Subcutaneous abdominal adipose tissue (tissue), 5 donors: ENCODE measurements around the gene GNG7.
"Not testable (repeated sequence)": the region's sequence is repeated elsewhere in the genome, so short reads cannot be mapped to it uniquely, and the experiment has no call there.

Experiments
- H3K27ac ChIP-seq: one replicate; pipeline ENCODE4 v1.7.0; 2013; ENCODE audit warnings: low read depth, mild to moderate bottlenecking, inconsistent platforms, low read length, moderate library complexity
- H3K27me3 ChIP-seq, 5 donors: one replicate each; pipeline ENCODE4 v1.7.0; 2013; ENCODE audit warnings: low read length in 5 of 5, inconsistent platforms in 1 of 5; ENCODE audit not compliant: control insufficient read depth in 5 of 5, insufficient read depth in 4 of 5
- H3K36me3 ChIP-seq, 5 donors: one replicate each; pipeline ENCODE4 v1.7.0; 2013; ENCODE audit warnings: low read length in 5 of 5; ENCODE audit not compliant: control insufficient read depth in 5 of 5, insufficient read depth in 5 of 5
- H3K4me1 ChIP-seq, 5 donors: one replicate each; pipeline ENCODE4 v1.7.0; 2013; ENCODE audit warnings: low read length in 5 of 5, mild to moderate bottlenecking in 3 of 5, moderate library complexity in 1 of 5; ENCODE audit not compliant: control insufficient read depth in 5 of 5, insufficient read depth in 5 of 5
- H3K4me3 ChIP-seq, 5 donors: one replicate each; pipeline ENCODE4 v1.7.0; 2013; ENCODE audit warnings: low read length in 5 of 5, low read depth in 1 of 5
- H3K9ac ChIP-seq, 5 donors: one replicate each; pipeline ENCODE4 v1.7.0; 2013; ENCODE audit warnings: low read length in 5 of 5, mild to moderate bottlenecking in 4 of 5, moderate library complexity in 3 of 5
- H3K9me3 ChIP-seq, 5 donors: one replicate each; pipeline ENCODE4 v1.7.0; 2013; ENCODE audit warnings: low read length in 5 of 5; ENCODE audit not compliant: control insufficient read depth in 5 of 5
- donor health status: healthy.
- donor health status: healthy.
- donor health status: healthy.
- donor health status: healthy.
- donor health status: healthy.

Gene GNG7

DNA sequence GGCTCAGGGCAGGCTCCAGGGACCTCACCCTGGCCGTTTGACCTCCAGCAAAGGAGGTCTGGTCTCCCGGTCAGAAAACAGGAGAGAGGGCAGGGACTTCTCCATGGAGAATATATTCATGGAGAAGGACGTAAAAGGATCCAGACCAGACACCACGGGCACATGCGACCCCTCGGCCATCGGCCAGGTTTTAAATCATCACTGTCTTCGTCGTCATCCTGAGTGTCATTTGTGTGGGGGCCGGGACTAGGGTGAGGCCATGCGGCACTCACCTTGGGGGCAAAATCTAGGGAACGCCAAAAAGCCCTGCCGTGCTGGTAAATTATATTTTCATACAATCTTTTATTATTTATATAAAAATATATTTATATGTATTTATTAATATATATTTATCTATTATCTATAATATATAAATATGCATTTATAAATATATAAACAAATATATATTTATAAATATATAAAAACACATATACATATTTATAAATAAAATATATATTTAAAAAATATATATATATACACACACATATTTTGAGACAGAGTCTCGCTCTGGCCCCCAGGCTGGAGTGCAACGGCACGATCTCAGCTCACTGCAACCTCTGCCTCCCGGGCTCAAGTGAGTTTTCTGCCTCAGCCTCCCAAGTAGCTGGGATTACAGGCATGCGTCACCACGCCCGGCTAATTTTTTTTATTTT is 151.2 kb downstream of the GNG7 start:
- H3K4me3 ChIP-seq = no peak overlapping the region
- no peak overlapping the region for H3K27ac ChIP-seq
- no peak overlapping the region for H3K9ac ChIP-seq
- H3K9me3 ChIP-seq = no peaks in the 10 kb centered on the region
- H3K27me3 ChIP-seq = no peaks in the 10 kb centered on the region
- H3K36me3 ChIP-seq = no peaks in the 10 kb centered on the region
- peaks cover 0 to 48% (median 32%) of the 10 kb centered on the region in 5 donors for H3K4me1 ChIP-seq

DNA sequence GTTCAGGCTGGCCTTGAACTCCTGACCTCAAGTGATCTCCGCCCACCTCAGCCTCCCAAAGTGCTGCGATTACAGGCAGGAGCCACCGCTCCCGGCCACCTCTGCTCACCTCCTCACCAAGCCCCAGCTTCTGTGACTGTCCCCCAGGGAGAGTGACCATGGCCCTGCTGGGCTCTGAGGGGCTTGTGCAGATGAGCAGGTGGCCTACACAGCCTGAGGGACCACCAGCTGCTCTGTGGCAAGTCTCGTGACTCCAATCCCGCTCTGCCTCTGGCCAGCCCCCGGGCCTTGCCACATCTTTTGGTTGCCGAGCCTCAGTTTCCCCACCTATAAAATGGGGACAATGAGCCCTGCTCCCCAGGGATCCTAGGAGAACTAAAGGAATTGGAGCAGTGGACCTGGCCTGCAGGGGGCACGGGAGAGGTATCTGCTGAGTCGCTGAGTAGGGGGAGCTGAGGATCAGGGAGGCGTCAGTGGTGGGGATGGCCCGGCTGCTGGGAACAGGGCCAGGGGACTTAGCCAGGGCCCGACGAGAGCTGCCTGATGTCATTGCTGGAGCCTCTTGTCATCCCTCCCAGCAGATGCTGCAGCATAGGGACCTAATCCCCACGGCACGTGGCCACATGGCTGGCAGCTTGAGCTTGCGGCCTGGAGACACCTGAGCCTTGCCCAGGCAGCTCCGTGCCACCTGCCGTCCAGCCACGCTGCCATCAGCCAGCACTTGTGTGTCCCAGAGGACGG is 151.9 kb downstream of the GNG7 start:
- Histone ChIP-seq H3K27ac (no peak overlapping the region), H3K27me3 (no peaks in the 10 kb centered on the region), H3K4me1 (peaks cover 0 to 55% (median 37%) of the 10 kb centered on the region in 5 donors), H3K9ac (no peak overlapping the region), H3K9me3 (no peaks in the 10 kb centered on the region), H3K4me3 (no peak overlapping the region), H3K36me3 (no peaks in the 10 kb centered on the region)

- Histone ChIP-seq H3K9ac (no peak overlapping the region), H3K4me3 (no peak overlapping the region), H3K36me3 (no peaks in the 10 kb centered on the region), H3K9me3 (no peaks in the 10 kb centered on the region), H3K4me1 (peaks cover 1 to 61% (median 37%) of the 10 kb centered on the region in 5 donors), H3K27ac (peak overlapping the region; percentile 62), H3K27me3 (no peaks in the 10 kb centered on the region)
These were observed 152.7 kb downstream of the GNG7 start for GRCh38 chr19:2549701-2550191.

DNA sequence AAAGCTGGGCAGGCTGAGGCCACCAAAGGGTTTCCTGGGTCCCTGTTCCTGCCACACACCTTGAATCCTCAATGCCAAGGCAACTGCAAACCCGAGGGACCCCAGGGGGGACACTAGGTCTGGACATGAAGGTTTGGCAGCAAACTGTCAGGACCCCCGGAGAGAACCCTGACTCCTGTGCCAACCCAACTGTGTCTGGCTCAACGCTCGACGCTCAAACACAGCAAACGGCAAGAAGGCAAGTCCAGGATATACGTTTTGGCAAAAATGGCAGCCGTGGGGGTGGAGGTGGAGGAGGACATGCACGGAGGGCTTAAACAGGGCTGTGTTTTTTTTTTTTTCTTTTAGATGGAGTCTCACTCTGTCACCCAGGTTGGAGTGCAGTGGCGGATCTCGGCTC is 153.5 kb downstream of the GNG7 start:
- peaks cover 3 to 69% (median 44%) of the 10 kb centered on the region in 5 donors for H3K4me1 ChIP-seq
- H3K9ac ChIP-seq = no peak overlapping the region
- H3K36me3 ChIP-seq = no peaks in the 10 kb centered on the region
- H3K4me3 ChIP-seq = no peak overlapping the region
- H3K27me3 ChIP-seq = no peaks in the 10 kb centered on the region
- no peaks in the 10 kb centered on the region for H3K9me3 ChIP-seq
- peak overlapping the region; percentile 30 for H3K27ac ChIP-seq

- H3K36me3 ChIP-seq = no peaks in the 10 kb centered on the region
- H3K4me1 ChIP-seq = peaks cover 6 to 81% (median 57%) of the 10 kb centered on the region in 5 donors
- H3K9ac ChIP-seq = no peak overlapping the region
- no peaks in the 10 kb centered on the region for H3K27me3 ChIP-seq
- H3K4me3 ChIP-seq = no peak overlapping the region
- H3K9me3 ChIP-seq = no peaks in the 10 kb centered on the region
- H3K27ac ChIP-seq = no peak overlapping the region
These were observed 154.8 kb downstream of the GNG7 start for GRCh38 chr19:2547721-2548120.

- no peaks in the 10 kb centered on the region for H3K36me3 ChIP-seq
- H3K4me1 ChIP-seq = peaks cover 10 to 83% (median 58%) of the 10 kb centered on the region in 5 donors
- H3K27me3 ChIP-seq = no peaks in the 10 kb centered on the region
- no peak overlapping the region for H3K4me3 ChIP-seq
- no peaks in the 10 kb centered on the region for H3K9me3 ChIP-seq
- no peak overlapping the region for H3K9ac ChIP-seq
- H3K27ac ChIP-seq = no peak overlapping the region
These were observed 155.3 kb downstream of the GNG7 start for GRCh38 chr19:2547033-2547680.

GRCh38 chr19:2546128-2547032 is 156.1 kb downstream of the GNG7 start:
- Histone ChIP-seq H3K9ac (peak overlapping the region in 3 of 5 donors; percentile 45 to 53 (median 48)), H3K4me3 (peak overlapping the region in 3 of 5 donors; percentile 39 to 44 (median 39)), H3K27ac (peak overlapping the region; percentile 46)

GRCh38 chr19:2545416-2546127 is 156.9 kb downstream of the GNG7 start:
- H3K4me3 ChIP-seq = peak overlapping the region in 1 of 5 donors; percentile 39
- H3K36me3 ChIP-seq, H3K27me3 ChIP-seq, H3K9ac ChIP-seq, H3K9me3 ChIP-seq: not testable (repeated sequence)
- peak overlapping the region; percentile 46 for H3K27ac ChIP-seq
- peaks cover 10 to 85% (median 65%) of the 10 kb centered on the region in 5 donors for H3K4me1 ChIP-seq

More at GRCh38 chr19:2546128-2547032, 156.1 kb downstream of the GNG7 start:
- Histone ChIP-seq H3K9me3 (no peaks in the 10 kb centered on the region), H3K27me3 (no peaks in the 10 kb centered on the region), H3K4me1 (peaks cover 10 to 83% (median 65%) of the 10 kb centered on the region in 5 donors), H3K36me3 (no peaks in the 10 kb centered on the region)
